SK-N-SH (cell line): ENCODE measurements around the gene CD248.

Experiments used
- CHD2 ChIP-seq: fragments of 150-350 bp; IDR thresholded peaks from 2 replicates; pipeline ENCODE4 v1.6.1; 2018; ENCODE audit warnings: low read length; ENCODE audit not compliant: partially characterized antibody
- CTCF ChIP-seq: fragments of 200-600 bp; sonication (generic); IDR thresholded peaks from 2 replicates; pipeline ENCODE4 v1.6.1; 2017; ENCODE audit warnings: antibody characterized with exemption, mild to moderate bottlenecking, moderate library complexity
- FOXM1 ChIP-seq: IDR thresholded peaks from 2 replicates; pipeline ENCODE4 v1.4.0; 2012; ENCODE audit warnings: low read depth, mild to moderate bottlenecking
- MAX ChIP-seq: IDR thresholded peaks from 2 replicates; pipeline ENCODE4 v1.4.0; 2012; ENCODE audit warnings: low read depth
- NFIC ChIP-seq: IDR thresholded peaks from 2 replicates; pipeline ENCODE4 v1.4.0; 2012; ENCODE audit warnings: borderline replicate concordance
- POLR2AphosphoS5 ChIP-seq: IDR thresholded peaks from 2 replicates; pipeline ENCODE4 v1.6.1; 2012; ENCODE audit warnings: low read depth, low read length
- REST ChIP-seq: IDR thresholded peaks from 2 replicates; pipeline ENCODE4 v1.6.1; 2012; ENCODE audit warnings: mild to moderate bottlenecking, low read depth, low read length, moderate library complexity
- RXRA ChIP-seq: IDR thresholded peaks from 2 replicates; pipeline ENCODE4 v1.4.0; 2012; ENCODE audit warnings: low read depth, mild to moderate bottlenecking, borderline replicate concordance
- SIN3A ChIP-seq: IDR thresholded peaks from 2 replicates; pipeline ENCODE4 v1.6.1; 2012; ENCODE audit warnings: low read depth, mild to moderate bottlenecking, low read length, moderate library complexity, borderline replicate concordance
- SMC3 ChIP-seq: IDR thresholded peaks from 2 replicates; pipeline ENCODE4 v1.6.1; 2012; ENCODE audit warnings: low read depth, low read length, improper control_type of control experiment
- TEAD4 ChIP-seq: IDR thresholded peaks from 2 replicates; pipeline ENCODE4 v1.4.0; 2012; ENCODE audit warnings: mild to moderate bottlenecking, borderline replicate concordance; ENCODE audit not compliant: insufficient read depth
- ZBTB33 ChIP-seq: IDR thresholded peaks from 2 replicates; pipeline ENCODE4 v1.4.0; 2012; ENCODE audit warnings: low read depth, borderline replicate concordance

- TF ChIP-seq CHD2: no peak
- no peak for TF ChIP-seq CTCF
- no peak for TF ChIP-seq RXRA
- TF ChIP-seq FOXM1: no peak
- TF ChIP-seq REST: no peak
- TF ChIP-seq POLR2AphosphoS5: no peak
- no peak for TF ChIP-seq ZBTB33
- no peak for TF ChIP-seq MAX
- TF ChIP-seq SIN3A: no peak
- TF ChIP-seq NFIC: no peak
- no peak for TF ChIP-seq SMC3
- TF ChIP-seq TEAD4: no peak
These were observed 1.4 kb downstream of the CD248 start for GRCh38 chr11:66315498-66315885.
